NCI-H128 (cell line): ENCODE data around the gene C1orf232.
A peak's percentile ranks its signal among the peaks of the same experiment; 100 is the strongest.

Source experiments
- DNase-seq: peaks from one replicate; lab custom pipeline; 2025; ENCODE audit not compliant: unreplicated experiment; lab: John Stamatoyannopoulos, UW

The C1orf232 gene

GRCh38 chr1:26180010-26180506 lies 11.3 kb upstream of the C1orf232 start:
- no peak for DNase-seq

DNA sequence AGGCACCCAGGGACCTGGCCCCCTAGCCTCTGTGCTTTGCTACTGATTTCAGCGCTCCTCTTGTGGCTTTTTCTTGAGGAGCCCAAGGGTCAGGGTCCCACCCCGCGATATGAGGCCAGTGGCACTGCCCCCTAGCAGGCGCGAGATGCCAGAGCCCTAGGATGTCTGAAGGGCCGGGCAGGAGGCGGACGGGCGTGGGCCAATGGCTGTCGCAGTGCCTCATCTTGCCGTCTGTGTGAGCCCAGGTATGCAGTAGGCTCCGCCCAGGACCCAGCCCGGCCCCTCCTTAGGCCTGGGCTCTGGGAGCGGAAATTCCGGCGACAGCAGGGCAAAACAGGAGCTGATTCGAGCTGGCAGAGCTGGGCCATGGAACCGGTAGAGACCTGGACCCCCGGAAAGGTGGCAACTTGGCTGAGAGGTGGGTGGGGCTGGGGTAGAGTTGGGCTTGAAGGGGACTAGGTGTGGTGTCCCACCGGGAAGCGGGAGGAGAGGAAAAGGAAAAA lies 8.5 kb upstream of the C1orf232 start, which contains the start of gene CNKSR1:
TSS of gene CNKSR1 (plus strand) at position 310 of the 503 bp plus-strand sequence. CDS start at position 367, 57 bp downstream.
- no peak for DNase-seq

GRCh38 chr1:26175346-26175745 lies 6.6 kb upstream of the C1orf232 start:
- no peak for DNase-seq

DNA sequence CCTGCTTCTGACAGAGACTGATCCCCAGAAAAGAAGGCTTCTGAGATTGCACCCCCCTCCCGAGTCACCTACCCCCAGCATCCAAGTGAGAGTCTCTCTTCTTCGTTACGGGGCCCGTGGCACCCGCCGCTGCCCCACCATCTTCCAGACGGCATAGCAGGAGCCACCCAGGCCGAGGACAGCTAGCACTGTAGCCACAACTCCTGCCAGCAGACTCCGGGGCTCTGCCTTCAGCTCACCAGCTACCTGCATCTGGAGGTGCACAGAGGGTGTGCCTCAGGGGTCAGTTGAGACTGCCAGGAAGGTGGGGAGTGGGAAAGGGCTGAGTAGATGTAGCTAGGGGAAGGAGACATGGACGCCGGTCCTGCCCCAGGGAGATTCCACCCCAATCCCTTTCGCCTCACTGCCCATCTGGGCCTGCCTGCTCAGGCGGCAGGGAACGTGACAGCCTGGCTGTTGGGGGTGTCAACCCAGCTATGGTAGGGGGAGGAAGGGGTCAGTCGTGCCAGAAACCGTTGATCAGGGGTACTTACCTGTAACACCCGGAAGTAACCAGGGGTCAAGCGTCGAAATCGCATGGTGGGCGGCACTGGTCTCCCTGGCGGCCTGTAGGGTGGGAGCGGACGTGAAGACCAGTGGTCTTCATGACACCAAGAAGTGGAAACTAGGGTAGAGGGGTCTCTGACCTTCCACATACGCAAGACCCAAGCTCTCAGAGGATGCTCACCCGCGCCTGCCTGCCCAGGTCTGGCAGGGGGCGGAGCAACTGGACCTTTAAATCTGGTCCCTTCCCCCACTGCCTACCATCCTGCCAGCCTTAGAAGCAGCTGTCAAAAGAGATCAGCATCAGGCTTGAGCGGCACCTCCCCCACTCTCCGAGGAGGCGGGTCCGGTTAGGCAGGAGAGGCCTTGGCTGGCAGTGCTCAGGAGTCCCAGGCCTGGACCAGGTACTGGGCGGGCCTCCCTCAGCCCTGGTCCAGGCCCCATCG lies 2.6 kb upstream of the C1orf232 start, which contains the start of gene ZNF593OS:
TSS of gene ZNF593OS (minus strand) at position 749 of the 989 bp plus-strand sequence. CDS start at position 578, 171 bp downstream.
- DNase-seq, result no peak

GRCh38 chr1:26170472-26170821 lies 1.7 kb upstream of the C1orf232 start:
- no peak for DNase-seq

- DNase-seq, result peak; percentile 75
Measured at GRCh38 chr1:26169669-26170471, 1.1 kb upstream of the C1orf232 start, which contains the start of gene ZNF593. TSS of gene ZNF593 (plus strand) at chr1:26169908. CDS start at chr1:26169984, 76 bp downstream.

- no peak for DNase-seq
Measured at GRCh38 chr1:26169198-26169554, 413 bp upstream of the C1orf232 start.

GRCh38 chr1:26166719-26167281 lies 2.0 kb downstream of the C1orf232 start:
- no peak for DNase-seq

- DNase-seq, result no peak
Measured at GRCh38 chr1:26164861-26165842, 3.6 kb downstream of the C1orf232 start.

DNA sequence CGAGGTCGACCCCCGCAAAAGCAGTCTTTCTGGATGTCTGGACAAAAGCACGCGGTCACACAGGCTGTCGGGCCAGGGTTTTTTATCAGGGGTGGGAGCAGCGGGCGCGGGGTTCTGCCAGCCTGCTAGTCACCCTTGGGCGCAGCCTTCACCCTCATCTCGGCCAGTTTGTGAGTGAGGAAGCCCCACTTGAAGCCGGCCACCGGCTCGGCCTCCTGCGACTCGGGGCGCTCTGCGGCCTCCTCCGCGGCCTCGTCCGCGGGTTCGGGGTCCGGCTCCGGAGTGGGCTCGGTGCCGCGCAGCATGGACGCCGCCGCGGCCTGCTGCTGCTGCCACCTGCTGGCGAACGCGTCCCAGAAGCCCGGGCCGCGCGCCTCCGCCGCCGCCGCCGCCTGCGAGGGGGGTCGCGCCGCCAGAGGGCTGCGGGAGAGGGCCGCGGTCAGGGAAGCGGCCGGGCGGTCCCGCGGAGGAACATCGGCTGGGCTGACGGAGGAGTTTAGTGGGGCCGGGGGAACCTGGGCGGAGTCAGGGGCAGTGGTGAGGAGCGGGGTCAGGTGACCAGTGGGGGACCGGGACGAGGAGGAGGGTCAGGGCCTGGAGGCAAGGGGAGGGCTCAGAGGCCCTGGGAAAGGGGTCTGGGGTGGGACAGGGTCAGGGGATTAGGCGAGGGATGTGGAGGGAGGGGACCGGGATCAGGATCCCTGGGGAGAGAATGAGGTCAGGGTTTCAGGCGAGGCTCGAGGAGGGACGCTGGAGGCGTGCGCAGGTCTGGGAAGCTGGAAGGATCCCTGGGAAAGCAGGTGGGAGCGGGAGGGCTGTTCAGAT lies 4.5 kb downstream of the C1orf232 start:
- DNase-seq, result no peak

DNA sequence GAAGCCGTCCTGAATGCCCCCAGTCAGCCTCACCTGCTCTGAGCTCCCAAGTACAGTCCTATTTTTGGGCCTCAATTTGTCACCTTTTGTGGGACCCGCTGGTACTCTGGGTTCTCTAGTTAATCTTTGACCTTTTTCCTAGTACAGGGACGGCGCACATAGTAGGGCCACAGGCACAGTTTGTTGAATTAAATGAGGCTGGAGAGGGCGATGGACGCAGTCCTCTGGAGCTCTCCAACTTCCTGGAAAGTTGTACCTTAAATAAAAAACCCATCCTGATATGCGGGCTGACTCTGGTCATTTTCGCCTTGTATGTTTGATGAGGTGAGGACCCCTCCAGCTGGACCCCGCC lies 5.1 kb downstream of the C1orf232 start:
- no peak for DNase-seq

DNA sequence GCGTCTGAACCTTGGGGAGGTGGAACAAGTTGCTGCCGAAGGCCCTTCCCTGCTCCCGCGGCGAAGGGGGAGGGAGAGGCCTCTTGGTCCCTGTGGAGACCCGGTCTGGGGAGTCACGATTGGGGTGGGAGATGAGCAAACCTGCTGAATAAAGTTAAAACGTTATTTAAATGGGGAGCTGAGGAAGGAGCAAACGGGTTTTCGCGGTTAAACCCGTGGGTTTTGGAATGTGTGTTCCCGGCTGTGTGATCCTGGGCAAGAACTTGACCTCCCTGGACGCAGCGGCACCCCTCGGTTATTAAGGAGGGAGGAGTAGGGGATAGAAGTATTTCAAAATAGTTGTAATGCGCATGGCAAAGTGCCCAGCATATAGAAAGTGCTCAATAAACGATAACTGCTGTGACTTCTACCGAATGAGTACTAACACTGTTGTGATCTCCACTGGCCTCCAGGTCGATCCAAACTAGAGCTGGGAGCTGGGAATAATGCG lies 6.5 kb downstream of the C1orf232 start:
- DNase-seq, result no peak

GRCh38 chr1:26161415-26162219 lies 7.1 kb downstream of the C1orf232 start:
- DNase-seq, result peak; percentile 13

GRCh38 chr1:26160527-26161414 lies 8.0 kb downstream of the C1orf232 start:
- DNase-seq, result no peak

GRCh38 chr1:26159743-26160039 lies 9.1 kb downstream of the C1orf232 start:
- DNase-seq, result no peak

GRCh38 chr1:26158908-26159742 lies 9.6 kb downstream of the C1orf232 start, which contains the start of gene FAM110D:
TSS of gene FAM110D (plus strand) at chr1:26159079. CDS start at chr1:26161292, 2,213 bp downstream.
- DNase-seq, result no peak
